Measurements from ENCODE around the gene ATP9B.
A peak's percentile ranks its signal among the peaks of the same experiment; 100 is the strongest.

ATP9B gene

GRCh38 chr18:79068937-79069716 is at the start of gene ATP9B:
Gene ATP9B, plus strand, starts transcription at chr18:79069394. Its CDS starts 17 bp downstream, at chr18:79069411.
- peak; percentile 91 for DNase-seq

- DNase-seq, result no peak
These were observed 49.3 kb upstream of the ATP9B start for GRCh38 chr18:79019881-79020280.

- no peak for DNase-seq
These were observed 46.6 kb upstream of the ATP9B start for GRCh38 chr18:79022603-79023002.

GRCh38 chr18:79026491-79026890 is 42.7 kb upstream of the ATP9B start:
- no peak for DNase-seq

- no peak for DNase-seq
These were observed 38.5 kb upstream of the ATP9B start for GRCh38 chr18:79030680-79031079.

- DNase-seq, result no peak
These were observed 26.9 kb upstream of the ATP9B start for GRCh38 chr18:79042276-79042675.

- no peak for DNase-seq
These were observed 25.9 kb upstream of the ATP9B start for GRCh38 chr18:79043288-79043687.

GRCh38 chr18:79046522-79046921 is 22.7 kb upstream of the ATP9B start:
- no peak for DNase-seq

GRCh38 chr18:79047556-79048244 is 21.5 kb upstream of the ATP9B start:
- no peak for DNase-seq

- DNase-seq, result no peak
These were observed 21.0 kb upstream of the ATP9B start for GRCh38 chr18:79048245-79048632.

GRCh38 chr18:79049506-79049905 is 19.7 kb upstream of the ATP9B start:
- DNase-seq, result no peak

- no peak for DNase-seq
These were observed 19.2 kb upstream of the ATP9B start for GRCh38 chr18:79050005-79050404.

- DNase-seq, result no peak
These were observed 12.3 kb upstream of the ATP9B start for GRCh38 chr18:79056827-79057367.

- no peak for DNase-seq
These were observed 11.2 kb upstream of the ATP9B start for GRCh38 chr18:79058007-79058406.

GRCh38 chr18:79062806-79063205 is 6.4 kb upstream of the ATP9B start:
- no peak for DNase-seq

- no peak for DNase-seq
These were observed 5.0 kb upstream of the ATP9B start for GRCh38 chr18:79064228-79064627.

GRCh38 chr18:79065802-79066201 is 3.4 kb upstream of the ATP9B start:
- DNase-seq, result no peak

- no peak for DNase-seq
These were observed 1.6 kb upstream of the ATP9B start for GRCh38 chr18:79067611-79068010.

- no peak for DNase-seq
These were observed 755 bp upstream of the ATP9B start for GRCh38 chr18:79068341-79068936.

GRCh38 chr18:79069717-79070151 is 540 bp downstream of the ATP9B start:
- no peak for DNase-seq

GRCh38 chr18:79070486-79070885 is 1.3 kb downstream of the ATP9B start:
- DNase-seq, result no peak

GRCh38 chr18:79071037-79071436 is 1.8 kb downstream of the ATP9B start:
- no peak for DNase-seq

GRCh38 chr18:79071503-79072210 is 2.5 kb downstream of the ATP9B start:
- no peak for DNase-seq

All from NCI-H1436 (cell line).